Mesodermal cell (in vitro differentiated cells): Measurements from ENCODE around the gene S100P.

Experiments used
- H3K27ac ChIP-seq: 2 replicates; pipeline ENCODE4 v1.7.0; 2013; ENCODE audit warnings: mild to moderate bottlenecking, low read depth, low read length, moderate library complexity; ENCODE audit not compliant: severe bottlenecking
- H3K36me3 ChIP-seq: 2 replicates; pipeline ENCODE4 v1.7.1; 2013; ENCODE audit warnings: mild to moderate bottlenecking, low read length, moderate library complexity; ENCODE audit not compliant: control insufficient read depth, insufficient read depth
- H3K4me1 ChIP-seq: one replicate; pipeline ENCODE4 v1.7.1; 2013; ENCODE audit warnings: mild to moderate bottlenecking, low read length; ENCODE audit not compliant: insufficient read depth, control insufficient read depth, poor library complexity, severe bottlenecking
- H3K4me3 ChIP-seq: 2 replicates; pipeline ENCODE4 v1.7.0; 2013; ENCODE audit warnings: low read length, control low read depth, mild to moderate bottlenecking; ENCODE audit not compliant: insufficient read depth, poor library complexity, severe bottlenecking; ENCODE audit errors: extremely low read depth
- H3K9me3 ChIP-seq: 2 replicates; pipeline ENCODE4 v1.7.1; 2013; ENCODE audit warnings: mild to moderate bottlenecking, low read length, moderate library complexity; ENCODE audit not compliant: control insufficient read depth
- WGBS, 2 experiments: methylation state at CpG; one replicate each; pipeline ENCODE4 v1.1.5; 2013; ENCODE audit warnings: missing lambda C conversion rate in 2 of 2; ENCODE audit not compliant: insufficient coverage in 2 of 2; 5-methylcytosine and 5-hydroxymethylcytosine counted together

S100P gene

GRCh38 chr4:6688879-6689505, 4.7 kb upstream of the S100P start:
- H3K9me3 ChIP-seq: peaks cover 11% of the 10 kb centered on the region
- no peak overlapping the region for H3K4me3 ChIP-seq
- peak overlapping the region; percentile 93 for H3K27ac ChIP-seq
- H3K36me3 ChIP-seq: no peaks in the 10 kb centered on the region
- H3K4me1 ChIP-seq: peaks cover 26% of the 10 kb centered on the region
- WGBS, 2 experiments: 30 to 32% methylated on average over 16 to 18 of the region's 23 CpGs

- peaks cover 27% of the 10 kb centered on the region for H3K4me1 ChIP-seq
- H3K4me3 ChIP-seq: no peak overlapping the region
- H3K36me3 ChIP-seq: no peaks in the 10 kb centered on the region
- WGBS, 2 experiments: 81 to 83% methylated on average over 9 to 13 of the region's 15 CpGs
- H3K9me3 ChIP-seq: peaks cover 11% of the 10 kb centered on the region
- peak overlapping the region; percentile 93 for H3K27ac ChIP-seq
Observed at GRCh38 chr4:6689506-6689960, 4.1 kb upstream of the S100P start.

- peaks cover 7% of the 10 kb centered on the region for H3K9me3 ChIP-seq
- peak overlapping the region; percentile 3 for H3K27ac ChIP-seq
- H3K4me3 ChIP-seq: no peak overlapping the region
- WGBS, 2 experiments: 95 to 96% methylated on average over 4 to 5 of the region's 8 CpGs
- no peaks in the 10 kb centered on the region for H3K36me3 ChIP-seq
- peaks cover 32% of the 10 kb centered on the region for H3K4me1 ChIP-seq
Observed at GRCh38 chr4:6692379-6692778, 1.3 kb upstream of the S100P start.

- H3K27ac ChIP-seq: peak overlapping the region; percentile 3
- 69 to 75% methylated on average over 2 to 3 of the region's 3 CpGs for WGBS, 2 experiments
- peaks cover 31% of the 10 kb centered on the region for H3K4me1 ChIP-seq
- H3K4me3 ChIP-seq: no peak overlapping the region
- H3K36me3 ChIP-seq: no peaks in the 10 kb centered on the region
- H3K9me3 ChIP-seq: peaks cover 3% of the 10 kb centered on the region
Observed at GRCh38 chr4:6692806-6693205, 872 bp upstream of the S100P start.

GRCh38 chr4:6694177-6694901, 661 bp downstream of the S100P start:
- Histone ChIP-seq H3K36me3 (no peaks in the 10 kb centered on the region), H3K27ac (no peak overlapping the region), H3K4me3 (no peak overlapping the region), H3K9me3 (no peaks in the 10 kb centered on the region), H3K4me1 (peaks cover 18% of the 10 kb centered on the region)
- 82 to 91% methylated on average over 13 to 15 of the region's 16 CpGs for WGBS, 2 experiments

- WGBS, 2 experiments: 90 to 94% methylated on average over 16 to 18 of the region's 18 CpGs
- Histone ChIP-seq H3K27ac (no peak overlapping the region), H3K9me3 (no peaks in the 10 kb centered on the region), H3K4me3 (no peak overlapping the region), H3K36me3 (peaks cover 2% of the 10 kb centered on the region), H3K4me1 (peaks cover 12% of the 10 kb centered on the region)
Observed at GRCh38 chr4:6695660-6696610, 2.3 kb downstream of the S100P start.

GRCh38 chr4:6696611-6697010, 2.9 kb downstream of the S100P start:
- no peak overlapping the region for H3K27ac ChIP-seq
- no peaks in the 10 kb centered on the region for H3K9me3 ChIP-seq
- WGBS, 2 experiments: 89 to 98% methylated on average over 7 to 8 of the region's 8 CpGs
- no peak overlapping the region for H3K4me3 ChIP-seq
- peaks cover 12% of the 10 kb centered on the region for H3K4me1 ChIP-seq
- H3K36me3 ChIP-seq: peaks cover 6% of the 10 kb centered on the region

GRCh38 chr4:6697131-6697530, 3.5 kb downstream of the S100P start:
- Histone ChIP-seq H3K27ac (no peak overlapping the region), H3K9me3 (no peaks in the 10 kb centered on the region), H3K36me3 (peaks cover 6% of the 10 kb centered on the region), H3K4me3 (no peak overlapping the region), H3K4me1 (peaks cover 12% of the 10 kb centered on the region)
- WGBS, 2 experiments: 97 to 100% methylated on average over 1 to 6 of the region's 6 CpGs

GRCh38 chr4:6699388-6699787, 5.7 kb downstream of the S100P start:
- no peak overlapping the region for H3K4me3 ChIP-seq
- 91 to 98% methylated on average over 5 of the region's 5 CpGs for WGBS, 2 experiments
- H3K9me3 ChIP-seq: peaks cover 10% of the 10 kb centered on the region
- no peak overlapping the region for H3K27ac ChIP-seq
- H3K36me3 ChIP-seq: peaks cover 28% of the 10 kb centered on the region
- H3K4me1 ChIP-seq: peaks cover 5% of the 10 kb centered on the region

- Histone ChIP-seq H3K9me3 (peaks cover 10% of the 10 kb centered on the region), H3K36me3 (peaks cover 33% of the 10 kb centered on the region), H3K4me3 (no peak overlapping the region), H3K27ac (no peak overlapping the region), H3K4me1 (peaks cover 5% of the 10 kb centered on the region)
- 100% methylated on average over 1 of the region's 1 CpG; no CpG with 5 or more reads in 1 of the 2 experiments for WGBS, 2 experiments
Observed at GRCh38 chr4:6699903-6700302, 6.2 kb downstream of the S100P start.
